NCI-H1092 (cell line): ENCODE results near the gene CCT3.
"Not testable (repeated sequence)": the region's sequence is repeated elsewhere in the genome, so short reads cannot be mapped to it uniquely, and the experiment has no call there.

Experiments used
- DNase-seq: peaks from one replicate; lab custom pipeline; 2025; lab: John Stamatoyannopoulos, UW

The CCT3 gene

DNA sequence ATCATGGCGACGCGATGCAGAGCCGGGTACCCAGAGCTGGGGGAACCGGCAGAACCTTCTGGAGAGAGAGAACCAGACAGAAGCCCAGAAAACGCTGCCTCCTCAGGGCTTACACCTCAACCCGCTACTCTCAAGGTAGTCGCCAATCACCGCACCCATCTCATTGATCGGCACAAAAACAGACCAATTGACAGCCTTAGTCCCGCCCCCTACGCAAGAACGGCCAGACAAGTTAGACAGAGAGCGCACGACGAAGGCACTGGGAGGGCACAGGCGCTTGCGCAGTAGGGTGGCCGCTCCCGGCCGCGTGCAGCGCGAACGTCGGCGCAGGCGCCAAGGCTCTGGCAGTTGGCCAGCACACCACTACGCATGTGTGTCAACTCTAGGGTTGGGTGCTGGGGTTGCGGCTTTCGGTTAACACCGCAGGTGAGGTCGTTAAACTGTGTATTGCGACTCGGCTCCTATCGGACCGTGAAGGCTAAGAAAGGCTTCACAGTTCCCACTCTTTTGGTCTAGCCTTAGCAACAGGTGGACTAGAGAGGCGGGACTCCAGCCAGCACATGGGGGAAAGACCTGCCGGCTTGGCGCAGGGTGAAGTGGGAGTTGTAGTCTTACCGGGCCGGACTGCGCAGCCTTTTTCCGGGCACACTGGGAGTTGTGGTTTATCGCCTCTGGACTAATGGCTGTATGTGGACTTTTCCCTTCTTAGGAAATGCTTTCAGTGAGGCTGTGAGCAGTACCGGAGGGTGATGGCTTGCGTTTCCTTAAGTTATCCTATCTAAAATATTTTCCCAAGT lies at the start of gene CCT3, which contains the start of gene TSACC:
TSS of gene CCT3 (minus strand) at position 113 of the 797 bp plus-strand sequence. CDS start at position 5, 108 bp downstream.
TSS of gene TSACC (plus strand) at position 347 of the 797 bp plus-strand sequence. CDS start 1,232 bp downstream, outside the sequence.
- peak; percentile 100 for DNase-seq

GRCh38 chr1:156387870-156388173 lies 49.7 kb upstream of the CCT3 start:
- DNase-seq = no peak

GRCh38 chr1:156386949-156387869 lies 49.1 kb upstream of the CCT3 start:
- DNase-seq = no peak

- no peak for DNase-seq
These were observed 48.2 kb upstream of the CCT3 start for GRCh38 chr1:156386134-156386901.

GRCh38 chr1:156385534-156386031 lies 47.5 kb upstream of the CCT3 start:
- peak; percentile 63 for DNase-seq

DNA sequence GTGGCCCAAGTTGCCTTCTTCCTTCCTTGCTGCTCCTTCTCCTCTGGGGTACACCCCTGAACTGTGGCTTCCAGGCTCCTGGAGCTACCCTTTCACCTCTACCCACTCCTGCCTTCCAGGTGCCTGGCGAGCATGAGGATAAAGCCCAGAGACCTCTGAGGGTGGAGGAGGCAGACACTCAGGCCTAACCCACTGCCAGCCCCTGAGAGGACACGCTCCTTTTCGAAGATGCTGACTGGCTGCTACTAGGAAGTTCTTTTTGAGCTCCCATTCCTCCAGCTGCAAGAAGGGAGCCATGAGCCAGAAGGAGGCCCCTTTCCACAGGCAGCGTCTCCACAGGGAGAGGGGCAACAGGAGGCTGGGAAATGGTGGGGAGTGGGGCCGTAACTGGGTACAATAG lies 46.6 kb upstream of the CCT3 start:
- DNase-seq = no peak

GRCh38 chr1:156384007-156384406 lies 45.9 kb upstream of the CCT3 start:
- DNase-seq = no peak

DNA sequence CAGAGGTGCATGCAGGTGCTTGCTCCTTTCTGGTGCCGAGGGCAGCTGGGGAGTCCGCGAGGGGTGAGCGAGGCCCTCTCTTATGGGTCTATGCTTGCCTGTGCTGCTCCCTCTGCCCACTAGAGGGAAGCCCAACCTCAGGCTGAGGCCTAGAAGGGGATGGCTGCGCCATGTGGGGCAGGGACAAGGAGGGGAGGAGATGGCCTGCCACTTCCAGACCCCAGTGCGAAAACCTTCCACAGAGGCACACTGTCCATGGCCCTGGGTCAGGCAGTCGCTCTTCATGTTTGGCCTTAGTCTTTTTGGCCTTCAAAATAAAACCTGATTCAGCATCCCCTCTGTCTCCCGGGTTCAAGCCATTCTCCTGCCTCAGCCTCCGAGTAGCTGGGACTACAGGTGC lies 44.9 kb upstream of the CCT3 start:
- DNase-seq = peak; percentile 56

DNA sequence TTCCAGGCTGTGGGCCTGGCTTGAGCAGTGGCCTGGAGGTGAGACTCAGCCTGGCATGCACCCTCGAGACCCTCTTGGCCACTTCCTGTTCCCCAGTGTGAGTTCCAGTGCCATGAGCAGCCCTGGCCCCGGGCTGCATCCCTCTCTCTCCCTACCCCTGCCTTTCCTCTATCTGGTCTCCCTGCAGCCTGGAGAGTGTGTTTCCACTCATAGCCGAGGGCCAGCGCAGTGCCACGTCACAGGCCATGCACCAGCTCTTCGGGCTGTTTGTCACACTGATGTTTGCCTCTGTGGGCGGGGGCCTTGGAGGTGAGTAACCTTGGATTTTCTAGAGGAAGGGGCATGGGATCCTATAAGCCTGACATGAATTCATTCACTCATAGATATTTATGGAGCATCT lies 44.5 kb upstream of the CCT3 start:
- no peak for DNase-seq

GRCh38 chr1:156379420-156380165 lies 41.5 kb upstream of the CCT3 start:
- DNase-seq = no peak

DNA sequence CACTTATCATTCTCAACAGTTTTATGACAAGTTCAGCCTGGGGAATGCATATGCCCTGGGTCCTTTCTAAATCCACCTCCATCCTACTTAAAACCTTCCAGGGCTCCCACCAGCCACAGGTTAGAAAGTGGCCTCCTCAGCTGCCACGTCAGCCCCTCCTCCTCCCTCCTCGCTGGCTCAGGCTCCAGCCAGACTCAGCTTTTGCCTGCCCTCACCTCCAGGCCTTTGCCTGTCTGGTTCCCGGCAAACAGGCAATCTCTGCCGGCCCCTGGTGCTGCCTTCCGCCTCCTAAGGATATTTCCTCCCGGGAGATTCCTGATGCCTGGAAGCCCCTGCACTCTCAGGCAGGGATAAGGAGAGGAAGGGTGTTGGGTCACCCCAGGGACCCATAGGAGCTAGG lies 40.5 kb upstream of the CCT3 start:
- DNase-seq = no peak

DNA sequence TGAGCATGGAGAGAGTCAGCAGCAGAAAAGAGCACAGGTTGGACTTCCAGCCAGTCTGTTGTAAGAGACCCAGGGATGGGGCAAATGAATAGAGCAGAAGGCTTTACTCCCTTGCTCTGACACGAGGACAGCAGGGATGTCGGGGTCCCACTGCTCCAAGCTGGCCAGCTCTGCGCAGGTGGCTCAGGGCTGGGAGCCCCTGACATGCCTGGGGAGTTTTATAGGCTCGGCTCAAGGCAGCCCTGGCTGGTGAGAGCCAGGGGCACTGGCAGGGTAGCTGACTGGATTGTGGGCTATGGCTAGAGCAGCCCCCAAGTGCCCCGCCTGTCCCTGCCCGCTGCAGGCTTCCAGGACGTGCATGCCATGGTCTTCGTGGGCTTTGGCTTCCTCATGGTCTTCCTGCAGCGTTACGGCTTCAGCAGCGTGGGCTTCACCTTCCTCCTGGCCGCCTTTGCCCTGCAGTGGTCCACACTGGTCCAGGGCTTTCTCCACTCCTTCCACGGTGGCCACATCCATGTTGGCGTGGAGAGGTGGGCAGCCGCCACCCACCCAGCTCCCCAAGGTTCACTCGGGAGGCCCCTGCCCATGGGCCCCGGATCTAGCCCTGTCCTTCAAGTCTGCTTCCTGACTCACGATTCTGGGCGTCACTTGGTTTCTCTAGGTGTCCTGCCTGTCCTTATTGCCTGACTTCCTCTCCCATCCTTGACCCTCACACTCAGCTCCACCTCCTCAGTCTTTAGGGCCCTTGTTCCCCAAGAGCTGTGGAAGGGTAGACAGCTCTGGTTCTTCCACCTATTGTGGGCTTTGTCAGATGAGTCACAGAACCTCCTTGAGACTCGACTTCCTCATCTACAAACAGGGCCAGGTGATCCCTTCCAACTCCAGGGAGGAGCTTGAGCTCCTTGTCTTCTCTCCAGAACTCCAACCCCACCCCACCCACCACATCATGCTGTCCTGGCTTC lies 39.1 kb upstream of the CCT3 start:
- no peak for DNase-seq

DNA sequence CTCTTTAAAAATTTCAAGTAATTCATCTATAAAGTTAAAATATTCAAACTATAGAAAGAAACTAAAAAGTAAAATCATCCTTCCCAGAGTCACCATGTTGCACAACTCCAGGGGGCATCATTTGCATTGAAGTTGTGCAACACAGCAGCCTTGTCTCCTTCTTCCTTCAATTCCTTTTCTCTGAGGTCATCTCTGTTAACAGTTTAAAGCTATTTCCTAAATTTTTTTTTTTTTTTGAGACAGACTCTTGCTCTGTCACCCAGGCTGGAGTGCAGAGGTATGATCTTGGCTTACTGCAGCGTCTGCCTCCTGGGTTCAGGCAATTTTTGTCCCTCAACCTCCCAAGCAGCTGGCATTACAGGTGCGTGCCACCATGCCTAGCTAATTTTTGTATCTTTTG lies 38.1 kb upstream of the CCT3 start:
- DNase-seq = no peak

DNA sequence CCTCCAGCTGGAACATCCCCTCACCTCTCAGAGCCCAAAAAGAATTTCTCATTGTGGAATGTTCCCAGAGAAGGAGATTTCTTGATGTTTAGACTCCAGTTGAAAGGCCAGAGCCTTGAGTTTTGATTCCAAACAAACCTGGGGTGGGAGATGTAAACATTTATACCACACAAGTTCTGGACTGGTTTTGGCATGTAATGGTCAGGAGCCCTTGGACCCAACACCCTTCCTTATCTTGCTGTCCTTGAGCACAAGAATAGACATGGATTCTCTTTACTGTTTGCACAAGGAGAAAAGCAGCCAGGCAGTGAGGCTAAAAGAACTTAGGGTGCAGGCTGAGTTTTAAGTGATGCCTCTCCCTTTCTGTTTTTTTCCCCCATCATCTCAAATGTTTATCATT lies 35.5 kb upstream of the CCT3 start:
- DNase-seq = no peak

GRCh38 chr1:156372876-156373275 lies 34.8 kb upstream of the CCT3 start:
- no peak for DNase-seq

DNA sequence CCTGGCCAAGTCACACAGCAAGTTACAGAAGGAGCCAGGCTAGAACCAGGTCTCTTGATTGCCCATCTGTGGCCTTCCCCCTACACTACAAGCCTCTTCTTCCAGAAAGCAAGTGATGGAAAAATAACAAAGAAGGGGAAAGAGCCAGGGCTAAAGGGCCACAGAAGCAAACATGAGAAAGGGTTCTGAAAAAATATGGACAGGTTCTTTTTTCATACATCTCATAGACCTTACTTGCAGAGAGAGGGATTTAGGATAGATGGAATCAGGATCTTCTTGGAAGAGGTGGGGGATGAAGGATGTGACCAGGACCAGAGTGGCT lies 34.1 kb upstream of the CCT3 start:
- DNase-seq = no peak

- DNase-seq = no peak
These were observed 33.6 kb upstream of the CCT3 start for GRCh38 chr1:156371553-156372264.

DNA sequence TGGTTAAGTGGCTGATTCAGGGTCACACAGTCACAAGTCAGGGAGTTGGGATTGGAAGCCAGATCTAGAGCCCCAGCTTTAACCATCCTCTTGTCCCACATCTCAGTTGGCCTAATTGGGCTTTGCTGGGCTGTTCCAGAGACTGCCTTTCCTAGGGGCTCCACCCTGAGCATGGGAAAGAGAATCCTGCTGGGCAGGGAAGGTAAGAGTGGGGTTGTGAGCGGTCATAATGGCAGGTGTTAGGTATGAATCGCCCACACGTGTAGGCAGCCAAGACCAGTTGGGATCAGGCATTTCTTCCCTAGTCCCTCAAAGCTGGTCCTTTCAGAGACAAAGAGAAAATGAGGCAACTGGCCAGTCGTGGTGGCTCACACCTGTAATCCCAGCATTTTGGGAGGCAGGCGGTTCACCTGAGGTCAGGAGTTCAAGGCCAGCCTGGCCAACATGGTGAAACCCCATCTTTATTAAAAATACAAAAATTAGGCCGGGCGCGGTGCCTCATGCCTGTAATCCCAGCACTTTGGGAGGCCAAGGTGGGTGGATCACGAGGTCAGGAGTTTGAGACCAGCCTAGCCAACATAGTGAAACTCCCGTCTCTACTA lies 31.7 kb upstream of the CCT3 start:
- not testable (repeated sequence) for DNase-seq
